Liver (tissue), 9 donors: ENCODE results near the gene TRMT44. TPM values are rescaled to one million over a fixed set of nuclear protein-coding genes. Genes with fewer than 3 reads are reported as not detected.
"Not testable (repeated sequence)": the region's sequence is repeated elsewhere in the genome, so short reads cannot be mapped to it uniquely, and the experiment has no call there.

Experiments used
- DNase-seq: peaks from one replicate; pipeline ENCODE4 v3.0.0-alpha.2; 2017; ENCODE audit warnings: low spot score
- H3K27ac ChIP-seq, 2 donors: one replicate each; pipeline ENCODE4 v1.7.0; 2013; ENCODE audit warnings: inconsistent platforms in 2 of 2, low read length in 2 of 2, control low read depth in 1 of 2, low read depth in 1 of 2, mild to moderate bottlenecking in 1 of 2
- H3K27me3 ChIP-seq, 4 donors: one replicate each; pipeline versions ENCODE4 v1.6.1 to v1.7.0; 2013; ENCODE audit warnings: low read length in 3 of 4, inconsistent platforms in 1 of 4, mild to moderate bottlenecking in 1 of 4, moderate library complexity in 1 of 4; ENCODE audit not compliant: control insufficient read depth in 4 of 4, insufficient read depth in 4 of 4
- H3K36me3 ChIP-seq, 4 donors: one replicate each; pipeline versions ENCODE4 v1.6.1 to v1.7.0; 2013; ENCODE audit warnings: low read length in 3 of 4, mild to moderate bottlenecking in 3 of 4, low read depth in 1 of 4, moderate library complexity in 1 of 4; ENCODE audit not compliant: control insufficient read depth in 4 of 4, insufficient read depth in 3 of 4
- H3K4me1 ChIP-seq, 4 donors: one replicate each; pipeline versions ENCODE4 v1.6.1 to v1.7.0; 2013; ENCODE audit warnings: low read length in 3 of 4, mild to moderate bottlenecking in 3 of 4, moderate library complexity in 1 of 4; ENCODE audit not compliant: control insufficient read depth in 4 of 4, insufficient read depth in 4 of 4
- H3K4me3 ChIP-seq, 3 donors: one replicate each; pipeline versions ENCODE4 v1.6.1 to v1.7.0; 2013; ENCODE audit warnings: low read length in 3 of 3, control low read depth in 1 of 3, low read depth in 1 of 3, mild to moderate bottlenecking in 1 of 3
- H3K9ac ChIP-seq, 2 donors: one replicate each; pipeline ENCODE4 v1.7.0; 2013; ENCODE audit warnings: low read length in 2 of 2, mild to moderate bottlenecking in 2 of 2, moderate library complexity in 2 of 2, control low read depth in 1 of 2, low read depth in 1 of 2
- H3K9me3 ChIP-seq, 4 donors: one replicate each; pipeline versions ENCODE4 v1.6.1 to v1.7.0; 2013; ENCODE audit warnings: low read length in 3 of 4; ENCODE audit not compliant: control insufficient read depth in 4 of 4
- ATF3 ChIP-seq: IDR thresholded peaks from 2 replicates; pipeline ENCODE4 v1.6.1; 2016; ENCODE audit warnings: antibody characterized with exemption
- CTCF ChIP-seq: fragments of 150-350 bp; IDR thresholded peaks from 2 replicates; pipeline ENCODE4 v1.5.1; 2017; ENCODE audit warnings: improper control_type of control experiment, low read depth, low read length; ENCODE audit not compliant: missing input control
- EGR1 ChIP-seq, 2 donors: IDR thresholded peaks; 2 replicates each; pipeline ENCODE4 v1.6.1; 2016 to 2018; ENCODE audit warnings: antibody characterized with exemption in 2 of 2, low read depth in 2 of 2
- FOXA1 ChIP-seq: IDR thresholded peaks from 2 replicates; pipeline ENCODE4 v1.6.1; 2016; ENCODE audit warnings: antibody characterized with exemption
- FOXA2 ChIP-seq: IDR thresholded peaks from 2 replicates; pipeline ENCODE4 v1.6.1; 2016; ENCODE audit warnings: antibody characterized with exemption
- GABPA ChIP-seq, 2 donors: IDR thresholded peaks in 1 of 2; conservative IDR thresholded peaks in 1 of 2; 2 replicates each; pipeline ENCODE4 v1.6.1; 2016; ENCODE audit warnings: antibody characterized with exemption in 2 of 2, mild to moderate bottlenecking in 1 of 2, moderate library complexity in 1 of 2
- HNF4A ChIP-seq, 2 donors: conservative IDR thresholded peaks; 2 replicates each; pipeline ENCODE4 v1.6.1; 2016; ENCODE audit warnings: antibody characterized with exemption in 2 of 2, mild to moderate bottlenecking in 2 of 2
- HNF4G ChIP-seq: IDR thresholded peaks from 2 replicates; pipeline ENCODE4 v1.6.1; 2016; ENCODE audit warnings: antibody characterized with exemption
- JUND ChIP-seq, 2 donors: IDR thresholded peaks; 2 replicates each; pipeline ENCODE4 v1.6.1; 2016; ENCODE audit warnings: antibody characterized with exemption in 2 of 2
- NR2F2 ChIP-seq: IDR thresholded peaks from 2 replicates; pipeline ENCODE4 v1.6.1; 2016; ENCODE audit warnings: antibody characterized with exemption
- RAD21 ChIP-seq, 2 donors: IDR thresholded peaks; 2 replicates each; pipeline ENCODE4 v1.6.1; 2016; ENCODE audit warnings: antibody characterized with exemption in 2 of 2, mild to moderate bottlenecking in 2 of 2
- REST ChIP-seq: IDR thresholded peaks from 2 replicates; pipeline ENCODE4 v1.6.1; 2016; ENCODE audit warnings: antibody characterized with exemption, mild to moderate bottlenecking
- RXRA ChIP-seq, 2 donors: IDR thresholded peaks; 2 replicates each; pipeline ENCODE4 v1.6.1; 2017 to 2018; ENCODE audit warnings: antibody characterized with exemption in 2 of 2, mild to moderate bottlenecking in 1 of 2
- SP1 ChIP-seq: IDR thresholded peaks from 2 replicates; pipeline ENCODE4 v1.6.1; 2018; ENCODE audit warnings: antibody characterized with exemption, mild to moderate bottlenecking
- TAF1 ChIP-seq: conservative IDR thresholded peaks from 2 replicates; pipeline ENCODE4 v1.6.1; 2016; ENCODE audit warnings: antibody characterized with exemption, mild to moderate bottlenecking
- YY1 ChIP-seq: IDR thresholded peaks from 2 replicates; pipeline ENCODE4 v1.6.1; 2016; ENCODE audit warnings: antibody characterized with exemption, mild to moderate bottlenecking
- ZBTB33 ChIP-seq: IDR thresholded peaks from 2 replicates; pipeline ENCODE4 v1.6.1; 2016; ENCODE audit warnings: antibody characterized with exemption
- WGBS: extraction: QIAGEN DNeasy Blood & Tissue Kit; methylation state at CpG from one replicate; pipeline ENCODE4 v1.1.7; 2013; 5-methylcytosine and 5-hydroxymethylcytosine counted together
- polyA plus RNA-seq, 2 donors: library from polyadenylated mRNA; stranded (reverse) in 1 of 2; unstranded in 1 of 2; fragments of 200-250 nt in 1 of 2; fragments of >200 nt in 1 of 2; fragmentation: Nextera tagmentation in 1 of 2; extraction: Ambion mirVana in 1 of 2; gene quantifications; one replicate each; pipeline versions ENCODE4 v1.2.1 to v1.2.3, GENCODE V29; 2013 to 2015
- total RNA-seq, 2 donors: library from RNA; depleted of rRNA; stranded (reverse); fragments of >200 nt; gene quantifications; one replicate each; pipeline ENCODE4 v1.2.3, GENCODE V29; 2014
- TF ChIP-seq, protein P1 (sequence below): IDR thresholded peaks from 2 replicates; pipeline ENCODE4 v1.6.1; 2016; ENCODE audit warnings: antibody characterized with exemption
- donor health status: healthy.
- donor health status: healthy.
- donor health status: healthy.
- donor health status: healthy.
- donor health status: healthy.

TRMT44 gene
- total and polyA plus RNA-seq, 4 donors = 3.0 to 16.0 (median 5.7) TPM

DNA sequence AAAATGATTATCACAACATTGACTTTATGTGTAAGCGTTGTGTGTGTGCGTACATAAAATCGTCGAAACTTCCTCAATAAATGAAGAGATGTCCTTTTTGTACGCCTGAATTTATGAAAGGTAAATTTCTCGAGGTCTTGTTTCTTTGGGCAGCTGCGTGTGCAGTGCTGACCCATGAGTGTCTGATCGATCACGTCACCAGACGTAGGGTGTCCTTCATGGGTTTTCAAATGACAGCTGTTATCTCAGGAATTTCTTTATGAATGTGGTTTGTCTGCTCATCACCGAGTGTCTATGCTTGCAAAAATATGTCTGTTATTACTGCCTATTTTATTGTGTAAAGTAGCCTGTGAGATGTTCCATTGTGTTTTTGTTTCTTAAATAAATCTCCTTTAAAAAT lies 71.9 kb downstream of the TRMT44 start:
- Histone ChIP-seq H3K27ac (no peak overlapping the region), H3K4me1 (no peaks in the 10 kb centered on the region), H3K9ac (no peak overlapping the region), H3K9me3 (no peaks in the 10 kb centered on the region), H3K36me3 (no peaks in the 10 kb centered on the region), H3K27me3 (no peaks in the 10 kb centered on the region), H3K4me3 (no peak overlapping the region)
- TF ChIP-seq GABPA (IDR thresholded peaks at IDR 0.05 in 1 of 2, conservative IDR thresholded peaks at IDR 0.05 in 1 of 2) (no peak), YY1 (no peak), FOXA1 (no peak), RAD21 (IDR thresholded peaks at IDR 0.05) (no peak), HNF4A (conservative IDR thresholded peaks at IDR 0.05) (no peak), RXRA (IDR thresholded peaks at IDR 0.05) (no peak), TAF1 (no peak), HNF4G (no peak), FOXA2 (no peak), NR2F2 (no peak), ATF3 (no peak), SP1 (no peak), REST (no peak), CTCF (no peak), JUND (IDR thresholded peaks at IDR 0.05) (no peak), EGR1 (IDR thresholded peaks at IDR 0.05; ENCODE audit: low read depth in 2 of 2) (no peak), ZBTB33 (no peak)
- TF ChIP-seq, protein P1, sequence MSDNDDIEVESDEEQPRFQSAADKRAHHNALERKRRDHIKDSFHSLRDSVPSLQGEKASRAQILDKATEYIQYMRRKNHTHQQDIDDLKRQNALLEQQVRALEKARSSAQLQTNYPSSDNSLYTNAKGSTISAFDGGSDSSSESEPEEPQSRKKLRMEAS = no peak
- DNase-seq = no peak
- 95% methylated on average over 11 of the region's 11 CpGs for WGBS

- not testable (repeated sequence) for H3K27me3 ChIP-seq, DNase-seq, H3K36me3 ChIP-seq, H3K9ac ChIP-seq, H3K4me1 ChIP-seq, H3K4me3 ChIP-seq, H3K9me3 ChIP-seq, H3K27ac ChIP-seq
- 75% methylated on average over 4 of the region's 4 CpGs for WGBS
These were observed 72.5 kb downstream of the TRMT44 start for GRCh38 chr4:8513080-8513479.
